HEK293 (cell line): ENCODE data around the gene NUAK1.

Source experiments
- CTCF ChIA-PET: fragments of 350-600 bp; formaldehyde crosslinking; extraction: SDS; loops from one replicate; lab custom pipeline; 2021; ENCODE audit warnings: antibody characterized with exemption; lab: Yijun Ruan, JAX
- POLR2A ChIA-PET: fragments of 300-600 bp; formaldehyde crosslinking; extraction: SDS; loops from one replicate; lab custom pipeline; 2020; ENCODE audit warnings: antibody characterized with exemption, inconsistent platforms; lab: Yijun Ruan, JAX
- H3K27ac ChIP-seq: fragments of 200-500 bp; sonication (Bioruptor generic); 2 replicates; pipeline ENCODE4 v1.5.1; 2014; ENCODE audit warnings: low read depth, low read length, control low read depth, inconsistent platforms; ENCODE audit errors: extremely low read depth
- H3K36me3 ChIP-seq, 2 experiments: fragments of 200-500 bp in 1 of 2; sonication (Bioruptor generic) in 1 of 2; 1 replicate in 1 of 2; 2 replicates in 1 of 2; pipeline ENCODE4 v1.5.1; 2014 to 2017; ENCODE audit warnings: inconsistent platforms in 2 of 2, low read length in 2 of 2; ENCODE audit not compliant: control insufficient read depth in 2 of 2, insufficient read depth in 1 of 2
- H3K4me1 ChIP-seq: fragments of 200-500 bp; sonication (Bioruptor generic); 2 replicates; pipeline ENCODE4 v1.5.1; 2014; ENCODE audit warnings: mild to moderate bottlenecking, low read length, inconsistent platforms; ENCODE audit not compliant: control insufficient read depth, insufficient read depth
- H3K4me3 ChIP-seq: 2 replicates; pipeline ENCODE4 v1.5.1; 2011; ENCODE audit warnings: low read depth, mild to moderate bottlenecking, control low read depth, low read length, moderate library complexity
- H3K9me3 ChIP-seq: fragments of 200-500 bp; sonication (Bioruptor generic); 2 replicates; pipeline ENCODE4 v1.5.1; 2014; ENCODE audit warnings: low read depth, low read length, inconsistent platforms; ENCODE audit not compliant: control insufficient read depth, insufficient read depth
- EGR2 ChIP-seq: fragments of 450-650 bp; formaldehyde crosslinking; IDR thresholded peaks from 2 replicates; pipeline ENCODE4 v1.5.1; 2016; ENCODE audit warnings: low read depth, missing biosample characterization, missing genetic modification characterization
- FEZF1 ChIP-seq: fragments of 450-650 bp; formaldehyde crosslinking; IDR thresholded peaks from 2 replicates; pipeline ENCODE4 v1.5.1; 2016; ENCODE audit warnings: missing biosample characterization, missing genetic modification characterization
- HOXA7 ChIP-seq: sonication (generic); formaldehyde crosslinking; IDR thresholded peaks from 2 replicates; pipeline ENCODE4 v1.8.1; 2022; ENCODE audit warnings: missing genetic modification reagents, borderline replicate concordance
- KLF1 ChIP-seq: fragments of 450-650 bp; formaldehyde crosslinking; IDR thresholded peaks from 2 replicates; pipeline ENCODE4 v1.5.1; 2016; ENCODE audit warnings: missing biosample characterization, missing genetic modification characterization
- KLF9 ChIP-seq: fragments of 450-650 bp; formaldehyde crosslinking; IDR thresholded peaks from 2 replicates; pipeline ENCODE4 v1.5.1; 2016; ENCODE audit warnings: missing biosample characterization, missing genetic modification characterization, low read depth
- PRDM4 ChIP-seq: fragments of 450-650 bp; formaldehyde crosslinking; IDR thresholded peaks from 2 replicates; pipeline ENCODE4 v1.5.1; 2017; ENCODE audit warnings: missing biosample characterization, missing genetic modification characterization
- SCRT2 ChIP-seq: fragments of 450-650 bp; formaldehyde crosslinking; IDR thresholded peaks from 2 replicates; pipeline ENCODE4 v1.5.1; 2016; ENCODE audit warnings: missing biosample characterization, missing genetic modification characterization
- SP2 ChIP-seq: fragments of 450-650 bp; formaldehyde crosslinking; IDR thresholded peaks from 2 replicates; pipeline ENCODE4 v1.5.1; 2016; ENCODE audit warnings: missing biosample characterization, missing genetic modification characterization
- ZBTB17 ChIP-seq: fragments of 450-650 bp; formaldehyde crosslinking; IDR thresholded peaks from 2 replicates; pipeline ENCODE4 v1.5.1; 2016; ENCODE audit warnings: missing biosample characterization, missing genetic modification characterization
- ZBTB21 ChIP-seq: fragments of 450-650 bp; formaldehyde crosslinking; IDR thresholded peaks from 2 replicates; pipeline ENCODE4 v1.5.1; 2017; ENCODE audit warnings: missing biosample characterization, missing genetic modification characterization
- ZBTB7A ChIP-seq: fragments of 450-650 bp; formaldehyde crosslinking; IDR thresholded peaks from 2 replicates; pipeline ENCODE4 v1.5.1; 2016; ENCODE audit warnings: low read depth, missing biosample characterization, missing genetic modification characterization
- ZBTB8A ChIP-seq: fragments of 450-650 bp; formaldehyde crosslinking; IDR thresholded peaks from 2 replicates; pipeline ENCODE4 v1.5.1; 2016; ENCODE audit warnings: missing biosample characterization, missing genetic modification characterization
- ZIC2 ChIP-seq: fragments of 450-650 bp; formaldehyde crosslinking; IDR thresholded peaks from 2 replicates; pipeline ENCODE4 v1.5.1; 2016; ENCODE audit warnings: missing biosample characterization, missing genetic modification characterization
- ZNF146 ChIP-seq: fragments of 450-650 bp; formaldehyde crosslinking; IDR thresholded peaks from 2 replicates; pipeline ENCODE4 v1.5.1; 2016; ENCODE audit warnings: missing biosample characterization, missing genetic modification characterization
- ZNF211 ChIP-seq: fragments of 450-650 bp; formaldehyde crosslinking; IDR thresholded peaks from 2 replicates; pipeline ENCODE4 v1.5.1; 2016; ENCODE audit warnings: low read depth, missing biosample characterization, missing genetic modification characterization
- ZNF248 ChIP-seq: fragments of 450-650 bp; formaldehyde crosslinking; IDR thresholded peaks from 2 replicates; pipeline ENCODE4 v1.5.1; 2017; ENCODE audit warnings: missing biosample characterization, missing genetic modification characterization
- ZNF266 ChIP-seq: fragments of 450-650 bp; formaldehyde crosslinking; IDR thresholded peaks from 2 replicates; pipeline ENCODE4 v1.5.1; 2016; ENCODE audit warnings: missing biosample characterization, missing genetic modification characterization, low read depth
- ZNF274 ChIP-seq, 2 experiments: fragments of 200-500 bp in 1 of 2; fragments of 450-650 bp in 1 of 2; sonication (Bioruptor generic) in 1 of 2; formaldehyde crosslinking in 1 of 2; IDR thresholded peaks; 2 replicates each; pipeline versions ENCODE4 v1.5.1 to v1.6.1; 2014 to 2016; ENCODE audit warnings: borderline replicate concordance in 1 of 2, inconsistent platforms in 1 of 2, low read length in 1 of 2, missing biosample characterization in 1 of 2, missing genetic modification characterization in 1 of 2
- ZNF280D ChIP-seq: fragments of 450-650 bp; formaldehyde crosslinking; IDR thresholded peaks from 2 replicates; pipeline ENCODE4 v1.5.1; 2016; ENCODE audit warnings: missing biosample characterization, missing genetic modification characterization
- ZNF416 ChIP-seq: fragments of 450-650 bp; formaldehyde crosslinking; IDR thresholded peaks from 2 replicates; pipeline ENCODE4 v1.5.1; 2016; ENCODE audit warnings: missing biosample characterization, missing genetic modification characterization
- ZNF510 ChIP-seq: fragments of 450-650 bp; formaldehyde crosslinking; IDR thresholded peaks from 2 replicates; pipeline ENCODE4 v1.5.1; 2018; ENCODE audit warnings: mild to moderate bottlenecking, missing genetic modification characterization, missing biosample characterization; ENCODE audit not compliant: insufficient replicate concordance
- ZNF571 ChIP-seq: fragments of 450-650 bp; formaldehyde crosslinking; IDR thresholded peaks from 2 replicates; pipeline ENCODE4 v1.5.0; 2017; ENCODE audit warnings: missing biosample characterization, missing genetic modification characterization
- ZNF580 ChIP-seq: fragments of 450-650 bp; formaldehyde crosslinking; IDR thresholded peaks from 2 replicates; pipeline ENCODE4 v1.5.1; 2016; ENCODE audit warnings: missing biosample characterization, missing genetic modification characterization
- ZNF623 ChIP-seq: fragments of 450-650 bp; formaldehyde crosslinking; IDR thresholded peaks from 2 replicates; pipeline ENCODE4 v1.5.1; 2016; ENCODE audit warnings: missing biosample characterization, missing genetic modification characterization
- TF ChIP-seq, protein P1 (sequence below): fragments of 450-650 bp; formaldehyde crosslinking; IDR thresholded peaks from 2 replicates; pipeline ENCODE4 v1.5.1; 2017; ENCODE audit warnings: missing biosample characterization, missing genetic modification characterization

The NUAK1 gene

GRCh38 chr12:106031761-106032622 is 106.8 kb downstream of the NUAK1 start:
- H3K4me3 ChIP-seq, result no peak overlapping the region
- ChIA-PET POLR2A (no interaction called here), CTCF (interaction anchor here (0.9 to 3.2 kb wide), 3 partner anchors 74 to 105 kb away, joined by 3 to 15 read pairs (median 5); no protein-coding TSS in a partner anchor)
- H3K9me3 ChIP-seq, result no peaks in the 10 kb centered on the region
- TF ChIP-seq ZNF580 (tag by site-specific recombination), result peak; percentile 56; the same call in 1 of the 2 replicates
- 0 out of 2 replicates have a peak, but pooled peaks have one; percentile 19 for TF ChIP-seq KLF1 (tag by site-specific recombination)
- TF ChIP-seq ZNF623, result no peak
- peak; percentile 23; the same call in 1 of the 2 replicates for TF ChIP-seq ZBTB8A (tag by site-specific recombination)
- no peak for TF ChIP-seq ZNF248
- peaks cover 10% of the 10 kb centered on the region for H3K4me1 ChIP-seq
- no peak overlapping the region for H3K27ac ChIP-seq
- no peaks in the 10 kb centered on the region for H3K36me3 ChIP-seq

GRCh38 chr12:106030210-106031071 is 108.3 kb downstream of the NUAK1 start:
- H3K36me3 ChIP-seq, result no peaks in the 10 kb centered on the region
- POLR2A ChIA-PET, result interaction anchor here (1.0 to 1.2 kb wide), 2 partner anchors 76 to 106 kb away, joined by 3 to 4 read pairs; no protein-coding TSS in a partner anchor
- peak overlapping the region; percentile 2 for H3K4me3 ChIP-seq
- no peaks in the 10 kb centered on the region for H3K9me3 ChIP-seq
- peaks cover 10% of the 10 kb centered on the region for H3K4me1 ChIP-seq
- CTCF ChIA-PET, result interaction anchor here (1.0 to 3.2 kb wide), 2 partner anchors 44 to 106 kb away, joined by 4 to 15 read pairs; no protein-coding TSS in a partner anchor
- H3K27ac ChIP-seq, result no peak overlapping the region; the same call in 1 of the 2 replicates
- TF ChIP-seq SCRT2 (tag by site-specific recombination), result no peak
- no peak for TF ChIP-seq FEZF1 (tag by site-specific recombination)
- no peak for TF ChIP-seq ZIC2 (tag by site-specific recombination)
- TF ChIP-seq, protein P1, sequence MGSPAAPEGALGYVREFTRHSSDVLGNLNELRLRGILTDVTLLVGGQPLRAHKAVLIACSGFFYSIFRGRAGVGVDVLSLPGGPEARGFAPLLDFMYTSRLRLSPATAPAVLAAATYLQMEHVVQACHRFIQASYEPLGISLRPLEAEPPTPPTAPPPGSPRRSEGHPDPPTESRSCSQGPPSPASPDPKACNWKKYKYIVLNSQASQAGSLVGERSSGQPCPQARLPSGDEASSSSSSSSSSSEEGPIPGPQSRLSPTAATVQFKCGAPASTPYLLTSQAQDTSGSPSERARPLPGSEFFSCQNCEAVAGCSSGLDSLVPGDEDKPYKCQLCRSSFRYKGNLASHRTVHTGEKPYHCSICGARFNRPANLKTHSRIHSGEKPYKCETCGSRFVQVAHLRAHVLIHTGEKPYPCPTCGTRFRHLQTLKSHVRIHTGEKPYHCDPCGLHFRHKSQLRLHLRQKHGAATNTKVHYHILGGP (tag by site-specific recombination), result no peak
- no peak for TF ChIP-seq KLF9 (tag by site-specific recombination)
- no peak for TF ChIP-seq PRDM4 (tag by site-specific recombination)
- no peak for TF ChIP-seq ZNF571 (tag by site-specific recombination)
- no peak for TF ChIP-seq ZBTB7A (tag by site-specific recombination)
- no peak for TF ChIP-seq EGR2
- no peak for TF ChIP-seq ZNF146 (tag by site-specific recombination)
- TF ChIP-seq ZNF510, result no peak
- no peak for TF ChIP-seq ZNF274 (IDR thresholded peaks at IDR 0.05; ENCODE audit: low read length)
- no peak for TF ChIP-seq ZNF274 (tag by site-specific recombination; IDR thresholded peaks at IDR 0.05; ENCODE audit: borderline replicate concordance)
- TF ChIP-seq ZBTB17 (tag by site-specific recombination), result peak; percentile 25; the same call in 1 of the 2 replicates
- no peak for TF ChIP-seq ZNF416 (tag by site-specific recombination)
- TF ChIP-seq HOXA7 (CRISPR knock-in tag), result no peak
- no peak for TF ChIP-seq ZBTB21
- TF ChIP-seq SP2 (tag by site-specific recombination), result no peak
- no peak for TF ChIP-seq ZNF266 (tag by site-specific recombination)
- TF ChIP-seq ZNF211 (tag by site-specific recombination), result no peak
- TF ChIP-seq ZNF280D (tag by site-specific recombination), result no peak
